Adrenal gland (tissue), 12 donors: ENCODE results near the gene GSK3B. TPM values are rescaled to one million over a fixed set of nuclear protein-coding genes. Genes with fewer than 3 reads are reported as not detected.

Experiments
- DNase-seq, 7 donors: peaks; one replicate each; pipeline ENCODE4 v3.0.0-alpha.2; 2019 to 2020
- H3K27ac ChIP-seq, 5 donors: fragments of 200-600 bp; sonication (generic) in 4 of 5; 1 replicate in 3 of 5; 2 replicates in 2 of 5; pipeline versions ENCODE4 v1.5.1 to v1.8.0; 2016 to 2020; ENCODE audit warnings: mild to moderate bottlenecking in 1 of 5
- H3K27me3 ChIP-seq: fragments of 200-600 bp; 2 replicates; pipeline ENCODE4 v1.8.0; 2021
- H3K36me3 ChIP-seq, 2 donors: fragments of 200-600 bp; replicated peaks in 1 of 2; 1 replicate in 1 of 2; 2 replicates in 1 of 2; pipeline versions ENCODE4 v1.5.1 to v1.8.0; 2018 to 2022
- H3K4me1 ChIP-seq, 2 donors: fragments of 200-600 bp; replicated peaks in 1 of 2; 1 replicate in 1 of 2; 2 replicates in 1 of 2; pipeline versions ENCODE4 v1.5.1 to v1.8.0; 2018 to 2021
- H3K4me3 ChIP-seq, 4 donors: fragments of 200-600 bp; sonication (generic) in 3 of 4; one replicate each; pipeline ENCODE4 v1.5.1; 2016 to 2018
- H3K9me3 ChIP-seq, 3 donors: fragments of 200-600 bp; sonication (generic) in 1 of 3; replicated peaks in 1 of 3; 1 replicate in 2 of 3; 2 replicates in 1 of 3; pipeline versions ENCODE4 v1.5.1 to v1.8.0; 2016 to 2021
- CTCF ChIP-seq, 6 experiments: fragments of 450-650 bp in 4 of 6; fragments of 200-600 bp in 2 of 6; sonication (generic) in 1 of 6; IDR thresholded peaks; 1 replicate in 5 of 6; 2 replicates in 1 of 6; pipeline versions ENCODE4 v1.5.1 to v1.8.0; 2016 to 2021; ENCODE audit warnings: antibody characterized with exemption in 6 of 6, mild to moderate bottlenecking in 2 of 6, moderate library complexity in 1 of 6
- POLR2A ChIP-seq, 2 donors: fragments of 450-650 bp; IDR thresholded peaks; one replicate each; pipeline ENCODE4 v1.6.1; 2017; ENCODE audit warnings: antibody characterized with exemption in 2 of 2, mild to moderate bottlenecking in 2 of 2, moderate library complexity in 1 of 2
- WGBS, 4 donors: extraction: QIAGEN DNeasy Blood & Tissue Kit in 2 of 4; methylation state at CpG; one replicate each; pipeline versions ENCODE4 v1.1.5 to v1.1.7; 2013 to 2017; 5-methylcytosine and 5-hydroxymethylcytosine counted together
- intact Hi-C, 2 donors: fragments of 100-400 bp; cut with DNase I; formaldehyde crosslinking; loops; one replicate each; pipeline versions ENCODE4 v1.14.1 to v1.15.0; 2022 to 2023
- polyA plus RNA-seq, 3 donors: library from polyadenylated mRNA; stranded (reverse); fragments of 200-250 nt in 2 of 3; fragments of 350-450 nt in 1 of 3; fragmentation: Illumina TruSeq in 1 of 3; extraction: RNeasy Lipid Tissue Mini Kit (QIAGEN cat#74804) in 1 of 3; gene quantifications; one replicate each; pipeline ENCODE4 v1.2.3, GENCODE V29; 2013 to 2014
- total RNA-seq, 9 donors: library from RNA; depleted of rRNA in 4 of 9; stranded (reverse); fragments of >200 nt in 4 of 9; fragments of 120-200 nt in 1 of 9; fragmentation: NEBNext Ultra II Directional in 1 of 9; extraction: Animal tissue kit (Norgen Biotek cat#: 25700) in 1 of 9; gene quantifications; one replicate each; pipeline versions ENCODE4 v1.1.0 to v1.2.4, GENCODE V29; 2013 to 2023
- donor health status: healthy with polysubstance abuse.
- donor health status: Bipolar disorder and iron deficiency.
- donor health status: DM: yes; HTN: yes; CAD: no.
- donor health status: DM: no; HTN: no; CAD: no.
- donor health status: DM: no; HTN: no; CAD: no.
- donor health status: DM: yes; HTN: yes; CAD: no.

Gene GSK3B
- total and polyA plus RNA-seq, 12 donors, result 10.0 to 63.7 (median 44.8) TPM

- H3K27ac ChIP-seq, result no peak overlapping the region
- DNase-seq, result no peak
- TF ChIP-seq POLR2A (IDR thresholded peaks at IDR 0.05) (no peak), CTCF (IDR thresholded peaks at IDR 0.05) (no peak)
- H3K4me1 ChIP-seq, result peaks cover 0 to 3% of the 10 kb centered on the region in 2 donors
- no peaks in the 10 kb centered on the region for H3K9me3 ChIP-seq
- WGBS, 4 donors, result 86 to 94% (median 89%) methylated on average over 7 of the region's 7 CpGs
- no peak overlapping the region for H3K4me3 ChIP-seq
- H3K36me3 ChIP-seq, result no peaks in the 10 kb centered on the region
- intact Hi-C loops, result no loop called here
- no peaks in the 10 kb centered on the region for H3K27me3 ChIP-seq
Observed at GRCh38 chr3:120103276-120103675, 9.0 kb upstream of the GSK3B start.

GRCh38 chr3:120102674-120103073, 8.4 kb upstream of the GSK3B start:
- intact Hi-C loops, result no loop called here
- Histone ChIP-seq H3K4me1 (peaks cover 0 to 9% of the 10 kb centered on the region in 2 donors), H3K4me3 (no peak overlapping the region), H3K36me3 (no peaks in the 10 kb centered on the region), H3K27ac (no peak overlapping the region), H3K9me3 (no peaks in the 10 kb centered on the region), H3K27me3 (no peaks in the 10 kb centered on the region)
- TF ChIP-seq CTCF (IDR thresholded peaks at IDR 0.05) (no peak), POLR2A (IDR thresholded peaks at IDR 0.05) (no peak)
- 88 to 94% (median 93%) methylated on average over 3 of the region's 3 CpGs for WGBS, 4 donors
- DNase-seq, result no peak

GRCh38 chr3:120102232-120102631, 8.0 kb upstream of the GSK3B start:
- intact Hi-C loops, result no loop called here
- no peak overlapping the region for H3K4me3 ChIP-seq
- TF ChIP-seq CTCF (IDR thresholded peaks at IDR 0.05) (no peak), POLR2A (IDR thresholded peaks at IDR 0.05) (no peak)
- no peaks in the 10 kb centered on the region for H3K36me3 ChIP-seq
- H3K27ac ChIP-seq, result no peak overlapping the region
- H3K27me3 ChIP-seq, result no peaks in the 10 kb centered on the region
- 74 to 82% (median 77%) methylated on average over 3 of the region's 3 CpGs for WGBS, 4 donors
- peaks cover 0 to 14% of the 10 kb centered on the region in 2 donors for H3K4me1 ChIP-seq
- H3K9me3 ChIP-seq, result no peaks in the 10 kb centered on the region
- no peak for DNase-seq

GRCh38 chr3:120101624-120102023, 7.4 kb upstream of the GSK3B start:
- Histone ChIP-seq H3K9me3 (no peaks in the 10 kb centered on the region), H3K27ac (no peak overlapping the region), H3K4me3 (no peak overlapping the region), H3K27me3 (no peaks in the 10 kb centered on the region), H3K4me1 (peaks cover 4 to 20% of the 10 kb centered on the region in 2 donors), H3K36me3 (no peaks in the 10 kb centered on the region)
- DNase-seq, result no peak
- 87 to 90% (median 87%) methylated on average over 3 of the region's 3 CpGs for WGBS, 4 donors
- intact Hi-C loops, result no loop called here
- TF ChIP-seq CTCF (IDR thresholded peaks at IDR 0.05), result no peak
- TF ChIP-seq POLR2A (IDR thresholded peaks at IDR 0.05), result no peak
